Kasumi-1 (cell line): ENCODE measurements around the gene GINS1.
"Not testable (repeated sequence)": the region's sequence is repeated elsewhere in the genome, so short reads cannot be mapped to it uniquely, and the experiment has no call there.

Experiments used
- DNase-seq, 2 experiments: peaks; one replicate each; lab custom pipeline; 2025; lab: John Stamatoyannopoulos, UW

The GINS1 gene

GRCh38 chr20:25453035-25453810 is 45.8 kb downstream of the GINS1 start:
- no peak for DNase-seq

GRCh38 chr20:25454153-25454900 is 46.9 kb downstream of the GINS1 start:
- DNase-seq, result no peak

GRCh38 chr20:25457886-25458680 is 50.6 kb downstream of the GINS1 start:
- DNase-seq, result no peak

DNA sequence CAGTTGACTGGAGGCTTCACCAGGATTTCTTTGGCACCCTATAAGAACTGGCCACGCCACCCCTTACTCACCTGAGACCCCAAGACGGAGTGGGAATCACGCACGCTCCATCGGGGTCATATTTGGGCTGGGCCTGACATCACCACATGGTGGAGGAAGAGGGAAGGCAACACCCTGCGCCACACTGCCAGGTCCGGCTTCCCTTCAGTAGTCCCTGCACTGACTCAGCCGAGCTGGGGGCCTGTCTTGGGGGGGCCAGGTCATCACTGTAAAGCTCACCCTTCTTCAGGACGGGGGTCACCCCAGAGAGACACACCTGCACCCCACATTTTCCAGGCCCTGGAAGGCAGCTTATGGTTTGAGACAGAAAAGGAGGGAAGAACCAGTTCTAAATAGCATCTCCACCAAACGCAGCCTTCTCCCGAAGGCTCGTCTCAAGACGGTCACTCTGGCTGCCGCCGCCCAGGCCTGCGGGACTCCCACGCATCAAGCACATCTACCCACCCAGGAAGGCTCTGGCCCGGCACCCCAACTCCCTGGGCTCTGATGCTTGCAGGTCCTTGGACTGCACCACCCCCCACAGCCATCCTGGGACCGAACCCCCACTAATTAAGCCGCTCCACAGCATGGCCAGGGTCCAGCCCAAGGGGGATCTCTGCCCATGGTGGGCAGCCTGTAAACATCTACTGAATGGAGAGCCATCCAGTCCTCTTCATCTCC is 51.8 kb downstream of the GINS1 start:
- DNase-seq, result no peak

DNA sequence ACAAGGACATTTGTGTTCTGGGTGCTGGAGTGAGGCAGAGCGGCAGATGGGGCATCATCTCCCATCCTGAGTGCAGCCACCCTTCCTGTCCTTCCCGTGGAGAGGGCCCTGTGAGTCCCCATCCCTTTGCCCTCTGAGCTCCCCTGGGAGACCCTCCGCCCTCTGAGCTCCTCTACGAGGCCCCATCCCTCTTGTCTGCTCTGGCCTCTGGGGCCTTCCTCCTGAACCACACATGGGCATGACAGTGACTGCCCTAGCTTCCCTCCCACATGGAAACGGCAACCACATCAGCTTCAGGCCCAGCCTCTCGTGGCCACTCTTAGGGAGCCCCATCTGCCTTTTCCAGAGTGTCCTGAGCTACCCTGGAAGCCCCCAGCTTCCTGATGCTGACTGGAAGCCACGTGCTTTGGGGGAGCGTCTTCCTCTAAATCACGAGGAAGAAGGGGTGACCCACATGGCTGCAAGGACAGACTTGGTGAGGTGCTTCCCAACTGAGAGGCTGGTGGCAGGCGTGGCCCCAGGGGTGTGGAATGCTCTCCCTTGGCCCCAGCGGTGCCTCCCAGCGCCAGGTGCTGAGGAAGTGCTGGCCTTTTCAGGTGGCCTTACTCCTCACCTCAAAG is 52.6 kb downstream of the GINS1 start:
- DNase-seq, result no peak

GRCh38 chr20:25460566-25461280 is 53.2 kb downstream of the GINS1 start:
- no peak for DNase-seq

DNA sequence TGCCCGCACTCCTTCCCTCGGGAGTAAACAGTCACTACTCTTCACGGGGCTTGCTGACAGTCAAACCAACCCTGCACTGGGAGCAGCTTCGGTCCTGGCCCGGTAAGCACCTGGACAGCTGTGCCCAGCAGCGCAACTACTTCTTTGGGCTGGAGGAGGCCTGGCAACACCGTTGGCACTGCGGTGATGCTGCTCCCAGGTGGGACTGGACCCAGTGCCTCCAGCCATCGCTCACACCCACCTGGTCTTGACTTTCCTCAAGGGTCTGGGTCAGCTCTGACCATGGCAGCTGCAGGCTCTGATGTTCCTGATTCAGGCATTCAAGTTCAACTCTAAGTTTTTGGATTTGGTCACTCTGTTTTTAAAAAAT is 53.8 kb downstream of the GINS1 start:
- DNase-seq, result no peak

GRCh38 chr20:25461786-25462545 is 54.5 kb downstream of the GINS1 start:
- no peak for DNase-seq

DNA sequence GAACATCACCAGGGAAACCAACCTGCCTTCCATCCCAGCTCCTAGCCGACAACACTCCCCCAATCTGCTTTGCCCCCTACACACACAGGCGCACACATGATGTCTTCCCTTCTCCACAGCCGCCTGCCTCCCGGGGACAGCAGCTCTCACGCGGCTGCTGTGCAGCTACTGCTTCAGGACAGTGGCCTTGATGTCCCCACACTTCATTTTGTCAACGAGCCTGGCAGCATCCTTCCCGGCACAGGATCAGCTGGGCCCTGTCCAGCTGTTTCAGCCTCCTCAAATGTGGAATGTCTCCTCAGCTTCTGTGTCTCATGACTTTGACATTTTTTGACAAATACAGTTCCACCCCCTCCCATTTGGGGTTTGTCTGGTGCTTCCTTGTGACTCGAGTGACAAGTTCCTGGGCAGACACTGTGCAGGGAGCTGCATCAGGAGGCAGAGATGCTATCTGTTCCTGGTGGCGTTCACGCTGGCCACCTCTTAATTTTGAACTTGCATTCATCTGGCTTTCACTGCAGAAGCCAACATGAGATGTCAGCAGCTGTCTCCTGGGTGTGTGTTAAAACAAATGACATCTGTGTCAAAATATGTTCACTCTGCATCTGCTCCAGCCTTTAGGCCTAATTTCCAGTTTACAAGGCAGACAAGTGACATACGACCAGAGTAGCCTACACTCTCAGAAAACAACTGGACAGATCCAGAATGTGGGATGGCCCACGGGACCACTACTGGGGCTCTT is 57.2 kb downstream of the GINS1 start:
- no peak for DNase-seq

DNA sequence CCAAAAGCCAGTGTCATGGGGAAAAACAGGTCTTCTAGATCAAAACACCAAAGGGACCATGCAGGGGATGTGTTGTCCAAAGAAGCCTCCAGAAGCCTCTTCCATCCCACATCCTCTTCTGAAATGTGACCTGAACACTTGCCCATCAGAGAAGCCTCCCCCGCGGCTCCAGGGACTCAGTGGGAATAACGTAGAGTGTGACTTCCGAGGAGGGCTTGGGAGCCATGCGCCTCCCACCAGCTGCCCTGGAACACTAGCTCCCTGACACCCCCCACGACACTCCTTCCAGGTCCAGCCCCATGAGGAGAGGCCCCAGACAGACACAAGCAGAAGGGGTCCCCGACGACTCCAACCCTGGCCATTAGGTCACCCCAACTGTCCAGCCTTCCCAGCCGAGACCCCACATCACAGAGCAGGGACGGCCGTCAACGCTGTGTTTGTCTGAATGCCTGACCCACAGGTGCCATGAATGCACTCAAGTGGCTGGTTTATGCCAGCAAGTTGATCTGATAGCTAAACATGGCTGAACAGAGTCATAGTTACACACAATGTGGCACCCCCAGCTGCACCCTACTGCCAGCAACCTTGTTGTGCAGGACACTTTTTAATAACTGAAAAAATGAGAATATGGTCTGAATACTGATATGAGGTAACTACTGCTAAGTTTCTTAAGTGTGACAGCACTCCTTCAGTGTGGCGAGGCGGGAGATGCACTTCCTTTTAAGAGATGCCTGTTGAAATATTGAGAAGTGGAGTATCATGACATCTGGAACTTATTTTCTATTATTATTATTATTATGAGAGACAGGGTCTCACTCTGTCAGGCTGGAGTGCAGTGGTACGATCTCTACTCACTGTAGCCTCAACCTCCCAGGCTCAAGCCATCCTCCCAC is 58.0 kb downstream of the GINS1 start:
- DNase-seq, result no peak

DNA sequence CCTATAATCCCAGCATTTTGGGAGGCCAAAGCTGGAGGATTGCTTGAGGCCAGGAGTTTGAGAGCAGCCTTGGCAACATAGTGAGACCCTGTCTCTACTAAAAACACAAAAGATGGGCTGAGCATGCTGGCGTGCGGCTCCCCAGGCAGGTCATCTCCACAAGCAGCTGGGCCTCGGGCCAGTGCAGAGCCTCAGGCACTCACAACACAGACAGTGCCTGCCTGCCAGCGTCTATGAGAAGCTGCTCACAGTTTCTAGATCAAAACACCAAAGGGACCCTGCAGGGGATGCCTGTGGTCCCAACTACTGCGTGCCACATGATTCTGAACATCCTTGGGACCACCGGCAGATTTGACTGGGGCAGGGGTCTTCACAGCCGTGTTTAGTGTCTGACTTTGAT is 59.4 kb downstream of the GINS1 start:
- DNase-seq, result no peak

GRCh38 chr20:25467441-25467840 is 60.0 kb downstream of the GINS1 start:
- DNase-seq, result no peak

DNA sequence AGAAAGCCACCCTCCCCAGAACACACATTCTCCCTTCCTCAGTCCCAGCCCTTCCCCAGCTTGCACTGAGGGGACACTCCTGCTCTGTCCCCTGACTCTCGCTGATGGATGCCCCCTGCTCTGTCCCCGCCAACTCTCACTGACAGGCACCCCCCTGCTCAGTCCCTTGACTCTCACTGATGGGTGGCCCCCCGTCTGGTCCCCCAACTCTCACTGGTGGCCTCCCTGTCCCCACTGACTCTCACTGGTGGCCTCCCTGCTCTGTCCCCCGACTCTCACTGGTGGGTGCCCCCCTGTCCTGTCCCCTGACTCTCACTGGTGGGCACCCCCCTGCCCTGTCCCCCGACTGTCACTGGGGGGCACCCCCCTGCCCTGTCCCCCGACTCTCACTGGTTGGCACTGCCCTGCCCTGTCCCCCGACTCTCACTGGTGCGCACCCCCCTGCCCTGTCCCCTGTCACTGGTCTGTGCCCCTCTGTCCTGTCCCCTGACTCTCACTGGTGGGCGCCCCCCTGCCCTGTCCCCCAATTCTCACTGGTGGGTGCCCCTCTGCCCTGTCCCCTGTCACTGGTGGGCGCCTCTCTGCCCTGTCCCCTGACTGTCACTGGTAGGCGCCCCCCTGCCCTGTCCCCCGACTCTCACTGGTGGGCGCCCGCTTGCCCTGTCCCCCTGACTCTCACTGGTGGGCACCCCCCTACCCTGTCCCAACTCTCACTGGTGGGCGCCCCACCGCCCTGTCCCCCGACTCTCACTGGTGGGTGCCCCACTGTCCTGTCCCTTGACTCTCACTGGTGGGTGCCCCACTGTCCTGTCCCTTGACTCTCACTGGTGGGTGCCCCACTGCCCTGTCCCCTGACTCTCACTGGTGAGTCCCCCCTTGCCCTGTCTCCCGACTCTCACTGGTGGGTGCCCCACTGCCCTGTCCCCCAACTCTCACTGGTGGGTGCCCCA is 60.9 kb downstream of the GINS1 start:
- DNase-seq, result no peak

DNA sequence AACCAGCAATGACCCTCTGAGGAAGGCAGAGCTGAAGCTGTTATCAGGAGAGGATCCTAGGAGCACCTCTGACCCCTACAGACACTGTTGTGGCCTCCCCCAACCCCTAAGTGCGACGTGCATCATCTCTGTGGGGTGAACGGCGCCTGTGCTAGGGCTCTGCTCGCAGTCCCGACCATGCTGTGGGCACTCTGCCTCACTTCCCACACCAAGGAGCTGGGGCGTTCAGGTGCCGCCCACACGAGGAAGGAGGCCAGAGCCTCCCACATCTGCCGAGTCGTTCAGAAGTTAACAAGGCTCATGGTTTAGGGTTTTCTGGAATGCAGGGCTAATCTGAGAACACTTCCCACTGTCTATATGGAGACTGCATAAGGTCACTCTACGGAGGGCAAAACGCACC is 62.1 kb downstream of the GINS1 start:
- DNase-seq, result no peak

GRCh38 chr20:25470045-25470444 is 62.6 kb downstream of the GINS1 start:
- DNase-seq, result peak; percentile 23 to 36

GRCh38 chr20:25471020-25471419 is 63.5 kb downstream of the GINS1 start:
- DNase-seq, result no peak

DNA sequence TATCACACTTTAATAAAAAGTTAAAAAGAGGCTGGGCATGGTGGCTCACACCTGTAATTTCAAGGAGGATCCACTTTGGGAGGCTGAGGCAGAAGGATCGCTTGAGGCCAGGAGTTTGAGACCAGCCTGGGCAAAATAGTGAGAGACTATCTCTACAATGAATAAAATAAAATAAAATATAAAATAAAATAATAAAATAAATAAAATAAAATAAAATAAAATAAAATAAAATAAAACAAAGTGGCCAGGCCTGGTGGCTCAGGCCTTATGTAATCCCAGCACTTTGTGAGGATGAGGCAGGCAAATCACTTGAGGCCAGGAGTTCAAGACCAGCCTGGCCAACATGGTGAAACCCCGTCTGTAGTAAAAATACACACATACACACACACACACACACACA is 65.8 kb downstream of the GINS1 start:
- not testable (repeated sequence) for DNase-seq
